Activated CD4-positive, alpha-beta T cell treated with anti-CD3 and anti-CD28 coated beads, Interleukin-2, amount 50 U/mL, for 16 hours (primary cell): ENCODE results near the gene CDH8.
"Not testable (repeated sequence)": the region's sequence is repeated elsewhere in the genome, so short reads cannot be mapped to it uniquely, and the experiment has no call there.

Source experiments
- DNase-seq: peaks from one replicate; pipeline ENCODE4 v3.0.0-alpha.2; 2020

Gene CDH8

GRCh38 chr16:61730997-61731396 is 305.2 kb downstream of the CDH8 start:
- no peak for DNase-seq

- no peak for DNase-seq
Observed at GRCh38 chr16:61726701-61727100, 309.5 kb downstream of the CDH8 start.

GRCh38 chr16:61726125-61726524 is 310.1 kb downstream of the CDH8 start:
- DNase-seq, result no peak

- DNase-seq, result no peak
Observed at GRCh38 chr16:61721544-61721943, 314.7 kb downstream of the CDH8 start.

GRCh38 chr16:61715393-61715792 is 320.8 kb downstream of the CDH8 start:
- DNase-seq, result no peak

GRCh38 chr16:61713787-61714186 is 322.5 kb downstream of the CDH8 start:
- no peak for DNase-seq

GRCh38 chr16:61699640-61700039 is 336.6 kb downstream of the CDH8 start:
- not testable (repeated sequence) for DNase-seq

- no peak for DNase-seq
Observed at GRCh38 chr16:61684541-61684940, 351.7 kb downstream of the CDH8 start.

- no peak for DNase-seq
Observed at GRCh38 chr16:61681673-61682072, 354.6 kb downstream of the CDH8 start.

GRCh38 chr16:61681124-61681523 is 355.1 kb downstream of the CDH8 start:
- no peak for DNase-seq

- no peak for DNase-seq
Observed at GRCh38 chr16:61678182-61678581, 358.1 kb downstream of the CDH8 start.

GRCh38 chr16:61677776-61678175 is 358.5 kb downstream of the CDH8 start:
- no peak for DNase-seq

GRCh38 chr16:61676740-61677139 is 359.5 kb downstream of the CDH8 start:
- no peak for DNase-seq

GRCh38 chr16:61671161-61671560 is 365.1 kb downstream of the CDH8 start:
- DNase-seq, result no peak

GRCh38 chr16:61665512-61665911 is 370.7 kb downstream of the CDH8 start:
- no peak for DNase-seq

GRCh38 chr16:61659936-61660335 is 376.3 kb downstream of the CDH8 start:
- no peak for DNase-seq

GRCh38 chr16:61654962-61655361 is 381.3 kb downstream of the CDH8 start:
- DNase-seq, result no peak

GRCh38 chr16:61653544-61653943 is 382.7 kb downstream of the CDH8 start:
- DNase-seq, result no peak

- DNase-seq, result no peak
Observed at GRCh38 chr16:61645561-61645960, 390.7 kb downstream of the CDH8 start.

- no peak for DNase-seq
Observed at GRCh38 chr16:61644736-61645135, 391.5 kb downstream of the CDH8 start.

- no peak for DNase-seq
Observed at GRCh38 chr16:61617219-61617783, 418.9 kb downstream of the CDH8 start.

- DNase-seq, result no peak
Observed at GRCh38 chr16:61616088-61616487, 420.1 kb downstream of the CDH8 start.

GRCh38 chr16:61611847-61612491 is 424.3 kb downstream of the CDH8 start:
- no peak for DNase-seq

- DNase-seq, result no peak
Observed at GRCh38 chr16:61606581-61606980, 429.7 kb downstream of the CDH8 start.
